ENCODE measurements around the gene PLG. TPM values are rescaled to one million over a fixed set of nuclear protein-coding genes. Genes with fewer than 3 reads are reported as not detected.

The PLG gene
- total RNA-seq, 1 experiment from 2014 or later, result 0.57 TPM

DNA sequence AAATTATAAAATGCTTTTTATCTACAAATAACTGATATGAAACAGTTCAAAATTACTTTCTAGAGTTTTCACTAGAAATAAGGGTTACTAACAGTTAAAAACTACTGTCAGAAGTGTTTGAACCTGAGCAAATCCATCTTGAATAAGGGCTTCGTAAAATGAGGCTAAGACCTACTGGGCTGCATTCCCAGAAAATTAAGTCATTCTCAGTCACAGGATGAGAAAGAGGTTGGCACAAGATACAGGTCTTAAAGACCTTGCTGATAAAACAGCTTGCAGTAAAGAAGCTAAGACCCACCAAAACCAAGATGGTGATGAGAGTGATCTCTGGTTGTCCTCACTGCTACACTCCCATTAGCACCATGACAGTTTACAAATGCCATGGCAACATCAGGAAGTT lies 93.7 kb downstream of the PLG start:
- no peak for ATAC-seq
- Histone ChIP-seq H3K27me3 (ENCODE audit: control insufficient read depth, insufficient read depth, low read length) (no peaks in the 10 kb centered on the region), H3K27ac (ENCODE audit: low read length) (peak overlapping the region; percentile 25; the same call in 1 of the 2 replicates), H3K9me3 (ENCODE audit: control insufficient read depth, insufficient read depth, low read depth, low read length) (peaks cover 8% of the 10 kb centered on the region; the same call in 1 of the 2 replicates), H3K4me1 (ENCODE audit: control insufficient read depth, insufficient read depth, low read length) (peaks cover 4% of the 10 kb centered on the region), H3K36me3 (ENCODE audit: control insufficient read depth, insufficient read depth, low read length) (no peaks in the 10 kb centered on the region), H3K4me3 (ENCODE audit: low read depth in 2 of 2, low read length in 2 of 2) (no peak overlapping the region)
- CTCF ChIA-PET, result interaction anchor here (0.6 kb wide), 1 partner anchor 118 kb away, joined by 6 read pairs; no protein-coding TSS in a partner anchor
- BruUV-seq (replicated peaks), result no TSS peak
- in situ Hi-C loops (cut with HindIII; ENCODE audit: low pct_unique_long_range_greater_than_20kb, low sequenced_read_pairs), result no loop called here
- intact Hi-C loops (cut with micrococcal nuclease; ENCODE audit: unreplicated experiment), result no loop called here
- TF ChIP-seq SIN3A (IDR thresholded peaks at IDR 0.05; ENCODE audit: borderline replicate concordance, insufficient read depth, low read depth, low read length) (no peak), TCF7L2 (IDR thresholded peaks at IDR 0.05; ENCODE audit: low read depth, low read length) (no peak), POLR2AphosphoS5 (IDR thresholded peaks at IDR 0.05; ENCODE audit: low read depth, low read length) (no peak)
- TF ChIP-seq, protein P1, sequence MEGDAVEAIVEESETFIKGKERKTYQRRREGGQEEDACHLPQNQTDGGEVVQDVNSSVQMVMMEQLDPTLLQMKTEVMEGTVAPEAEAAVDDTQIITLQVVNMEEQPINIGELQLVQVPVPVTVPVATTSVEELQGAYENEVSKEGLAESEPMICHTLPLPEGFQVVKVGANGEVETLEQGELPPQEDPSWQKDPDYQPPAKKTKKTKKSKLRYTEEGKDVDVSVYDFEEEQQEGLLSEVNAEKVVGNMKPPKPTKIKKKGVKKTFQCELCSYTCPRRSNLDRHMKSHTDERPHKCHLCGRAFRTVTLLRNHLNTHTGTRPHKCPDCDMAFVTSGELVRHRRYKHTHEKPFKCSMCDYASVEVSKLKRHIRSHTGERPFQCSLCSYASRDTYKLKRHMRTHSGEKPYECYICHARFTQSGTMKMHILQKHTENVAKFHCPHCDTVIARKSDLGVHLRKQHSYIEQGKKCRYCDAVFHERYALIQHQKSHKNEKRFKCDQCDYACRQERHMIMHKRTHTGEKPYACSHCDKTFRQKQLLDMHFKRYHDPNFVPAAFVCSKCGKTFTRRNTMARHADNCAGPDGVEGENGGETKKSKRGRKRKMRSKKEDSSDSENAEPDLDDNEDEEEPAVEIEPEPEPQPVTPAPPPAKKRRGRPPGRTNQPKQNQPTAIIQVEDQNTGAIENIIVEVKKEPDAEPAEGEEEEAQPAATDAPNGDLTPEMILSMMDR (IDR thresholded peaks at IDR 0.05), result no peak
- TF ChIP-seq, protein P2, sequence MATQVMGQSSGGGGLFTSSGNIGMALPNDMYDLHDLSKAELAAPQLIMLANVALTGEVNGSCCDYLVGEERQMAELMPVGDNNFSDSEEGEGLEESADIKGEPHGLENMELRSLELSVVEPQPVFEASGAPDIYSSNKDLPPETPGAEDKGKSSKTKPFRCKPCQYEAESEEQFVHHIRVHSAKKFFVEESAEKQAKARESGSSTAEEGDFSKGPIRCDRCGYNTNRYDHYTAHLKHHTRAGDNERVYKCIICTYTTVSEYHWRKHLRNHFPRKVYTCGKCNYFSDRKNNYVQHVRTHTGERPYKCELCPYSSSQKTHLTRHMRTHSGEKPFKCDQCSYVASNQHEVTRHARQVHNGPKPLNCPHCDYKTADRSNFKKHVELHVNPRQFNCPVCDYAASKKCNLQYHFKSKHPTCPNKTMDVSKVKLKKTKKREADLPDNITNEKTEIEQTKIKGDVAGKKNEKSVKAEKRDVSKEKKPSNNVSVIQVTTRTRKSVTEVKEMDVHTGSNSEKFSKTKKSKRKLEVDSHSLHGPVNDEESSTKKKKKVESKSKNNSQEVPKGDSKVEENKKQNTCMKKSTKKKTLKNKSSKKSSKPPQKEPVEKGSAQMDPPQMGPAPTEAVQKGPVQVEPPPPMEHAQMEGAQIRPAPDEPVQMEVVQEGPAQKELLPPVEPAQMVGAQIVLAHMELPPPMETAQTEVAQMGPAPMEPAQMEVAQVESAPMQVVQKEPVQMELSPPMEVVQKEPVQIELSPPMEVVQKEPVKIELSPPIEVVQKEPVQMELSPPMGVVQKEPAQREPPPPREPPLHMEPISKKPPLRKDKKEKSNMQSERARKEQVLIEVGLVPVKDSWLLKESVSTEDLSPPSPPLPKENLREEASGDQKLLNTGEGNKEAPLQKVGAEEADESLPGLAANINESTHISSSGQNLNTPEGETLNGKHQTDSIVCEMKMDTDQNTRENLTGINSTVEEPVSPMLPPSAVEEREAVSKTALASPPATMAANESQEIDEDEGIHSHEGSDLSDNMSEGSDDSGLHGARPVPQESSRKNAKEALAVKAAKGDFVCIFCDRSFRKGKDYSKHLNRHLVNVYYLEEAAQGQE (IDR thresholded peaks at IDR 0.05; ENCODE audit: insufficient read depth in 1 of 2, low read depth in 2 of 2, low read length in 1 of 2), result no peak
- POLR2A ChIA-PET, result no interaction called here
- no peak for DNase-seq (ENCODE audit: low read depth, low spot score)

DNA sequence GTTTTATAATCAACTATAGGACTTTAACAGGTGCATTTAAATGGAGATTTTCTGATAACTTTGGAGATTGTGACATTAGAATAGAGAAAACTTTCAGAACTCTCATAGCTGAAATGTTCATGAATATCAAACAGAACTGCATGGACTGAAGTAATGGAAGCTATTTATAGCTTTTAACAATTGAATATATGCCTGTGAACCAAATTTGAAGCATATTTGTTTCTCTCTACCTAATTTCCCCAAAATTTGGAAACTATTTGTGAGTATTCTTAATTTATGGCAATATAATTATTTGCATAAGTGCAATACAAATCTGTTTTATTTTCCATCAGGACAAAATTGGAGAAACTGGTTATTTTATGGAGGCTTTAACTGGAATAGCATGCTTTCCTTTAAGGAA lies 96.6 kb downstream of the PLG start:
- in situ Hi-C loops (cut with HindIII; ENCODE audit: low pct_unique_long_range_greater_than_20kb, low sequenced_read_pairs) (no loop called here), intact Hi-C loops (cut with micrococcal nuclease; ENCODE audit: unreplicated experiment) (no loop called here)
- H3K4me1 ChIP-seq (ENCODE audit: control insufficient read depth, insufficient read depth, low read length), result no peaks in the 10 kb centered on the region
- POLR2A ChIA-PET, result no interaction called here
- peaks cover 14% of the 10 kb centered on the region; the same call in 1 of the 2 replicates for H3K9me3 ChIP-seq (ENCODE audit: control insufficient read depth, insufficient read depth, low read depth, low read length)
- H3K36me3 ChIP-seq (ENCODE audit: control insufficient read depth, insufficient read depth, low read length), result no peaks in the 10 kb centered on the region
- no TSS peak for BruUV-seq (replicated peaks)
- H3K27ac ChIP-seq (ENCODE audit: low read length), result no peak overlapping the region
- no peak for TF ChIP-seq SIN3A (IDR thresholded peaks at IDR 0.05; ENCODE audit: borderline replicate concordance, insufficient read depth, low read depth, low read length)
- no peak for TF ChIP-seq TCF7L2 (IDR thresholded peaks at IDR 0.05; ENCODE audit: low read depth, low read length)
- TF ChIP-seq, protein P2 (IDR thresholded peaks at IDR 0.05; ENCODE audit: insufficient read depth in 1 of 2, low read depth in 2 of 2, low read length in 1 of 2), result no peak
- TF ChIP-seq, protein P1 (IDR thresholded peaks at IDR 0.05), result no peak
- no peak for TF ChIP-seq POLR2AphosphoS5 (IDR thresholded peaks at IDR 0.05; ENCODE audit: low read depth, low read length)
- DNase-seq (ENCODE audit: low read depth, low spot score), result no peak
- no peak overlapping the region for H3K4me3 ChIP-seq (ENCODE audit: low read depth in 2 of 2, low read length in 2 of 2)
- H3K27me3 ChIP-seq (ENCODE audit: control insufficient read depth, insufficient read depth, low read length), result no peaks in the 10 kb centered on the region
- no peak for ATAC-seq
- CTCF ChIA-PET, result no interaction called here

All from Panc1 (cell line).